Activated CD8-positive, alpha-beta memory T cell treated with anti-CD3 and anti-CD28 coated beads for 48 hours (primary cell): ENCODE data around the gene JAG1.
"Not testable (repeated sequence)": the region's sequence is repeated elsewhere in the genome, so short reads cannot be mapped to it uniquely, and the experiment has no call there.

Experiments used
- DNase-seq, 3 experiments: peaks; one replicate each; pipeline ENCODE4 v3.0.0-alpha.2; 2020; ENCODE audit warnings: low read depth in 2 of 3, low spot score in 2 of 3

JAG1 gene

GRCh38 chr20:10613911-10614310, 59.9 kb downstream of the JAG1 start:
- no peak for DNase-seq

GRCh38 chr20:10613426-10613825, 60.4 kb downstream of the JAG1 start:
- not testable (repeated sequence) for DNase-seq

GRCh38 chr20:10611357-10611756, 62.4 kb downstream of the JAG1 start:
- DNase-seq = no peak

GRCh38 chr20:10610251-10610650, 63.5 kb downstream of the JAG1 start:
- DNase-seq = no peak

- DNase-seq = no peak
These were observed 64.0 kb downstream of the JAG1 start for GRCh38 chr20:10609770-10610169.

GRCh38 chr20:10609276-10609675, 64.5 kb downstream of the JAG1 start:
- no peak for DNase-seq

GRCh38 chr20:10605547-10606195, 68.1 kb downstream of the JAG1 start:
- no peak for DNase-seq

GRCh38 chr20:10604865-10605440, 68.8 kb downstream of the JAG1 start:
- DNase-seq = no peak

- no peak for DNase-seq
These were observed 69.6 kb downstream of the JAG1 start for GRCh38 chr20:10603971-10604864.

GRCh38 chr20:10603378-10603777, 70.4 kb downstream of the JAG1 start:
- no peak for DNase-seq

- DNase-seq = no peak
These were observed 71.5 kb downstream of the JAG1 start for GRCh38 chr20:10602221-10602871.

- DNase-seq = no peak
These were observed 76.2 kb downstream of the JAG1 start for GRCh38 chr20:10597637-10598036.

GRCh38 chr20:10596710-10597121, 77.1 kb downstream of the JAG1 start:
- no peak for DNase-seq

GRCh38 chr20:10595985-10596384, 77.8 kb downstream of the JAG1 start:
- no peak for DNase-seq

- no peak for DNase-seq
These were observed 78.5 kb downstream of the JAG1 start for GRCh38 chr20:10595266-10595665.

GRCh38 chr20:10594296-10594868, 79.4 kb downstream of the JAG1 start:
- no peak for DNase-seq

- no peak for DNase-seq
These were observed 81.8 kb downstream of the JAG1 start for GRCh38 chr20:10591946-10592521.

GRCh38 chr20:10590950-10591671, 82.7 kb downstream of the JAG1 start:
- no peak for DNase-seq

GRCh38 chr20:10590446-10590845, 83.4 kb downstream of the JAG1 start:
- not testable (repeated sequence) for DNase-seq
